WTC11 (cell line): ENCODE results near the gene NKRF. TPM values are rescaled to one million over a fixed set of nuclear protein-coding genes. Genes with fewer than 3 reads are reported as not detected.

Experiments
- ATAC-seq: fragments of 200-7000 bp; cut with Tn5 transposase; 2 replicates; pipeline ENCODE4 v1.10.0; 2021; ENCODE audit warnings: mild to moderate bottlenecking, moderate library complexity
- CTCF ChIA-PET: fragments of 300-600 bp; sonication (Branson Sonifier 250); formaldehyde crosslinking; loops from one replicate; lab custom pipeline; 2021; ENCODE audit warnings: antibody characterized with exemption; lab: Charles Lee
- POLR2A ChIA-PET: fragments of 350-600 bp; sonication (Branson Sonifier 250); formaldehyde crosslinking; loops from one replicate; lab custom pipeline; 2021; ENCODE audit warnings: antibody characterized with exemption; lab: Charles Lee
- DNase-seq: peaks from one replicate; pipeline ENCODE4 v3.0.0; 2021; ENCODE audit warnings: low spot score
- H3K27ac Mint-ChIP-seq: 2 replicates; pipeline ENCODE4 v1.8.0; 2021; ENCODE audit warnings: mixed read lengths
- H3K27me3 Mint-ChIP-seq: 2 replicates; pipeline ENCODE4 v1.8.0; 2021; ENCODE audit warnings: low read depth, mild to moderate bottlenecking, moderate library complexity, mixed read lengths
- H3K36me3 Mint-ChIP-seq: 2 replicates; pipeline ENCODE4 v1.8.0; 2021; ENCODE audit warnings: mixed read lengths
- H3K4me1 Mint-ChIP-seq: 2 replicates; pipeline ENCODE4 v1.8.0; 2022; ENCODE audit warnings: mixed read lengths
- H3K4me3 Mint-ChIP-seq: 2 replicates; pipeline ENCODE4 v1.8.0; 2021; ENCODE audit warnings: mild to moderate bottlenecking, moderate library complexity, mixed read lengths
- H3K9me3 Mint-ChIP-seq: 2 replicates; pipeline ENCODE4 v1.8.0; 2021; ENCODE audit warnings: mixed read lengths
- CBFB ChIP-seq: sonication (generic); formaldehyde crosslinking; IDR thresholded peaks from 2 replicates; pipeline ENCODE4 v1.8.1; 2022; ENCODE audit warnings: mild to moderate bottlenecking, low read depth, missing genetic modification reagents
- CTCF ChIP-seq: fragments of 200-600 bp; IDR thresholded peaks from 2 replicates; pipeline ENCODE4 v1.8.0; 2022; ENCODE audit warnings: antibody characterized with exemption
- E2F5 ChIP-seq: sonication (generic); formaldehyde crosslinking; IDR thresholded peaks from 2 replicates; pipeline ENCODE4 v1.8.1; 2022; ENCODE audit warnings: mild to moderate bottlenecking, moderate library complexity, missing genetic modification reagents
- ELF4 ChIP-seq: sonication (generic); formaldehyde crosslinking; IDR thresholded peaks from 2 replicates; pipeline ENCODE4 v1.8.1; 2022; ENCODE audit warnings: low read depth, mild to moderate bottlenecking, moderate library complexity, missing genetic modification reagents
- FOXK1 ChIP-seq: sonication (generic); formaldehyde crosslinking; IDR thresholded peaks from 2 replicates; pipeline ENCODE4 v1.8.0; 2022; ENCODE audit warnings: mild to moderate bottlenecking, moderate library complexity, missing genetic modification reagents
- JAZF1 ChIP-seq: fragments of 250-450 bp; sonication (Bioruptor Pico); IDR thresholded peaks from 2 replicates; pipeline ENCODE4 v1.9.0; 2021; ENCODE audit warnings: moderate library complexity, mild to moderate bottlenecking, inconsistent platforms
- MAX ChIP-seq: sonication (generic); formaldehyde crosslinking; IDR thresholded peaks from 2 replicates; pipeline ENCODE4 v1.8.0; 2022; ENCODE audit warnings: mild to moderate bottlenecking, missing genetic modification reagents
- NFATC4 ChIP-seq: fragments of 250-450 bp; sonication (Bioruptor Pico); IDR thresholded peaks from 2 replicates; pipeline ENCODE4 v1.9.0; 2021; ENCODE audit warnings: mild to moderate bottlenecking
- NR3C1 ChIP-seq: sonication (generic); formaldehyde crosslinking; conservative IDR thresholded peaks from 2 replicates; pipeline ENCODE4 v1.8.1; 2023; ENCODE audit warnings: low read depth, mild to moderate bottlenecking, missing genetic modification reagents
- RELA ChIP-seq: sonication (generic); formaldehyde crosslinking; IDR thresholded peaks from 2 replicates; pipeline ENCODE4 v1.8.1; 2022; ENCODE audit warnings: missing genetic modification reagents, mild to moderate bottlenecking, borderline replicate concordance
- SP1 ChIP-seq: sonication (generic); formaldehyde crosslinking; conservative IDR thresholded peaks from 2 replicates; pipeline ENCODE4 v1.8.1; 2022; ENCODE audit warnings: missing genetic modification reagents
- STAT6 ChIP-seq: sonication (generic); formaldehyde crosslinking; conservative IDR thresholded peaks from 2 replicates; pipeline ENCODE4 v1.8.1; 2023; ENCODE audit warnings: mild to moderate bottlenecking, low read depth, missing genetic modification reagents, moderate library complexity
- TEAD1 ChIP-seq: sonication (generic); formaldehyde crosslinking; IDR thresholded peaks from 2 replicates; pipeline ENCODE4 v1.8.0; 2022; ENCODE audit warnings: mild to moderate bottlenecking, missing genetic modification reagents
- TEAD4 ChIP-seq: sonication (generic); formaldehyde crosslinking; IDR thresholded peaks from 2 replicates; pipeline ENCODE4 v1.8.0; 2022; ENCODE audit warnings: mild to moderate bottlenecking, missing genetic modification reagents
- ZBTB21 ChIP-seq: sonication (generic); formaldehyde crosslinking; IDR thresholded peaks from 2 replicates; pipeline ENCODE4 v1.8.1; 2023; ENCODE audit warnings: mild to moderate bottlenecking, missing genetic modification reagents, borderline replicate concordance
- ZBTB43 ChIP-seq: sonication (generic); formaldehyde crosslinking; IDR thresholded peaks from 2 replicates; pipeline ENCODE4 v1.8.1; 2023; ENCODE audit warnings: mild to moderate bottlenecking, missing genetic modification reagents
- ZNF263 ChIP-seq: sonication (generic); formaldehyde crosslinking; IDR thresholded peaks from 2 replicates; pipeline ENCODE4 v1.8.1; 2022; ENCODE audit warnings: low read depth, mild to moderate bottlenecking, moderate library complexity, missing genetic modification reagents
- ZNF317 ChIP-seq: sonication (generic); formaldehyde crosslinking; IDR thresholded peaks from 2 replicates; pipeline ENCODE4 v1.8.1; 2023; ENCODE audit warnings: low read depth, mild to moderate bottlenecking, moderate library complexity, missing genetic modification reagents, borderline replicate concordance
- ZNF396 ChIP-seq: fragments of 250-450 bp; sonication (Bioruptor Pico); IDR thresholded peaks from 2 replicates; pipeline ENCODE4 v1.8.0; 2021; ENCODE audit warnings: mild to moderate bottlenecking, moderate library complexity, borderline replicate concordance
- ZNF512 ChIP-seq: sonication (generic); formaldehyde crosslinking; IDR thresholded peaks from 2 replicates; pipeline ENCODE4 v1.8.1; 2022; ENCODE audit warnings: missing genetic modification reagents, borderline replicate concordance
- ZNF671 ChIP-seq: fragments of 250-450 bp; sonication (Bioruptor Pico); IDR thresholded peaks from 2 replicates; pipeline ENCODE4 v1.8.0; 2021; ENCODE audit warnings: mild to moderate bottlenecking
- total RNA-seq: library from RNA; stranded (reverse); gene quantifications from 3 replicates; pipeline ENCODE4 v1.2.3, GENCODE V29; 2021

Gene NKRF
- total RNA-seq, 1 experiment from 2014 or later = 15.0 TPM

GRCh38 chrX:119602701-119603255 lies 3.4 kb downstream of the NKRF start (continued):
- no peak for TF ChIP-seq ZNF396
- no peak for TF ChIP-seq CBFB (CRISPR knock-in tag)

- Mint-ChIP-seq H3K27ac (no peak overlapping the region), H3K9me3 (no peaks in the 10 kb centered on the region), H3K4me3 (no peak overlapping the region), H3K27me3 (no peaks in the 10 kb centered on the region), H3K4me1 (no peaks in the 10 kb centered on the region), H3K36me3 (peaks cover 18% of the 10 kb centered on the region)
- no peak for DNase-seq
- ChIA-PET POLR2A (no interaction called here), CTCF (interaction anchor here (1.2 to 1.4 kb wide), 2 partner anchors 20 to 138 kb away, joined by 3 to 6 read pairs; no protein-coding TSS in a partner anchor)
- TF ChIP-seq STAT6 (CRISPR knock-in tag) (no peak), CBFB (CRISPR knock-in tag) (no peak), ZBTB21 (CRISPR knock-in tag) (no peak), RELA (CRISPR knock-in tag) (no peak), ZNF263 (CRISPR knock-in tag) (no peak), E2F5 (CRISPR knock-in tag) (no peak), JAZF1 (CRISPR knock-in tag) (no peak), TEAD1 (CRISPR knock-in tag) (no peak), TEAD4 (CRISPR knock-in tag) (no peak), MAX (CRISPR knock-in tag) (no peak), ZBTB43 (CRISPR knock-in tag) (no peak), NR3C1 (no peak)
- ATAC-seq = no peak
Measured at GRCh38 chrX:119589810-119590209, 16.4 kb downstream of the NKRF start.

- Mint-ChIP-seq H3K4me1 (no peaks in the 10 kb centered on the region), H3K4me3 (no peak overlapping the region), H3K9me3 (no peaks in the 10 kb centered on the region), H3K36me3 (no peaks in the 10 kb centered on the region), H3K27me3 (no peaks in the 10 kb centered on the region), H3K27ac (no peak overlapping the region)
- DNase-seq (no peak), ATAC-seq (no peak)
- ChIA-PET POLR2A (interaction anchor here (0.9 kb wide), 1 partner anchor 9 kb away, joined by 4 read pairs; no protein-coding TSS in a partner anchor), CTCF (no interaction called here)
- TF ChIP-seq ZNF512 (CRISPR knock-in tag) (no peak), CTCF (no peak), ZNF317 (CRISPR knock-in tag) (no peak), SP1 (CRISPR knock-in tag) (no peak), ELF4 (CRISPR knock-in tag) (no peak), ZNF671 (no peak), NFATC4 (CRISPR knock-in tag) (no peak), FOXK1 (no peak)
Measured at GRCh38 chrX:119583431-119584059, 22.7 kb downstream of the NKRF start.
